IgD-negative memory B cell (primary cell): ENCODE results near the gene SPECC1L. TPM values are rescaled to one million over a fixed set of nuclear protein-coding genes. Genes with fewer than 3 reads are reported as not detected.
A peak's percentile ranks its signal among the peaks of the same experiment; 100 is the strongest.
"Not testable (repeated sequence)": the region's sequence is repeated elsewhere in the genome, so short reads cannot be mapped to it uniquely, and the experiment has no call there.

Source experiments
- H3K27ac Mint-ChIP-seq, 3 donors: one replicate each; pipeline ENCODE4 v1.8.0; 2020 to 2022; ENCODE audit warnings: mild to moderate bottlenecking in 3 of 3, mixed read lengths in 3 of 3, moderate library complexity in 1 of 3
- H3K27me3 Mint-ChIP-seq: one replicate; pipeline ENCODE4 v1.8.0; 2021; ENCODE audit warnings: mixed read lengths
- H3K36me3 Mint-ChIP-seq: one replicate; pipeline ENCODE4 v1.8.0; 2020; ENCODE audit warnings: mild to moderate bottlenecking, mixed read lengths
- H3K4me1 Mint-ChIP-seq, 3 donors: one replicate each; pipeline ENCODE4 v1.8.0; 2020 to 2022; ENCODE audit warnings: mixed read lengths in 3 of 3, mild to moderate bottlenecking in 1 of 3
- H3K4me3 Mint-ChIP-seq, 4 donors: one replicate each; pipeline ENCODE4 v1.8.0; 2020 to 2022; ENCODE audit warnings: mild to moderate bottlenecking in 4 of 4, mixed read lengths in 4 of 4, moderate library complexity in 3 of 4
- H3K9me3 Mint-ChIP-seq, 3 donors: one replicate each; pipeline ENCODE4 v1.8.0; 2020 to 2021; ENCODE audit warnings: mixed read lengths in 3 of 3, mild to moderate bottlenecking in 1 of 3
- polyA plus RNA-seq: library from polyadenylated mRNA; unstranded; fragments of 300-500 nt; fragmentation: Illumina TruSeq; gene quantifications from one replicate; pipeline ENCODE4 v1.2.3, GENCODE V29; 2021

Gene SPECC1L
- polyA plus RNA-seq, 1 donor from 2014 or later, result 19.3 TPM

DNA sequence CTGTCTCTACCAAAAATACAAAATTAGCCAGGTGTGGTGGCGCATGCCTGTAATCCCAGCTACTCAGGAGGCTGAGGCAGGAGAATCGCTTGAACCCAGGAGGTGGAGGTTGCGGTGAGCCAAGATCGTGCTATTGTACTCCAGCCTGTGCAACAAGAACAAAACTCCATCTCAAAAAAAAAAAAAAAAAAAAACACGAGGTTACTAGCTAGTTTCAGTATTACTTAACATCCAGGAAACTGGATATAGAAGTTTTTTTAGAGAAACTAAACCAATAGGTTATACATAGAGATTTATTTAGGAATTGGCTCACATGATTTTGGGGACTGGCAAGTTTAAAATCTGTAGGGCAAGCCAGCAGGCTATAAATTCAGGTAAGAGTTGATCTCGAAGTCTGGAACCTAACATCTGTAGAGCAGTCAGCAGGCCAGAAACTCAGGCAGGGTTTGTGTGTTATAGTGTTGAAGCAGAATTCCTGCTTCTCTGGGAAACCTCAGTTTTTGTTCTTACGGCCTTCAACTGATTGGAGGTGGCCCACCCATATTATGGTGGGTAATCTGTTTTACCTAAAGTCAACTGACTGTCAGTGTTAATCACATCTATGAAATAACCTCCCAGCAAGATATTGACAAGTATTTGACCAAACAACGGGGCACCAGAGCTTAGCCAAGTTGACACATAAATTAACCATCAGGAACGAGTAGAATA is 29.5 kb upstream of the SPECC1L start:
- H3K36me3 Mint-ChIP-seq, H3K27me3 Mint-ChIP-seq, H3K27ac Mint-ChIP-seq, H3K4me3 Mint-ChIP-seq, H3K9me3 Mint-ChIP-seq: not testable (repeated sequence)
- peaks cover 4 to 16% (median 14%) of the 10 kb centered on the region in 3 donors for H3K4me1 Mint-ChIP-seq

DNA sequence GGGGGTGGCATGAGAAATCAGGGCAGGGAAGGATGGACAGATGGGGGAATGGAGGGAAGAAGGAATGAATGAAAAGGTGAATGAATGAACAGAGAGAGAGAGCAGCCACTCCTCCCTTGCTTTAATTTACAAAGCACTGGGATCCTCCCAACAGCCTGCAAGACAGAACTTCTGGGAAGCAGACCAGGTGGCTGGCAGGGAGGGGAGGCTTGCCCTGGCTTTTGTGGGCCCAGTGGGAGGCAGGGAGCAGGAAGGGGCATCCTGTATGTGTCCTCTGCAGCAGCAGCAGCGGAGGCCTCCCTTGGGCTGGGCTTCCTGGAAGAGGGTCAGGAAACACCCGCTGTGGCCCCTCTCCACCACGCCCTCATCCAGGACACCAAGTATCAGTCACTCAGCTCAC is 27.2 kb upstream of the SPECC1L start:
- H3K36me3 Mint-ChIP-seq, H3K9me3 Mint-ChIP-seq, H3K27me3 Mint-ChIP-seq: not testable (repeated sequence)

DNA sequence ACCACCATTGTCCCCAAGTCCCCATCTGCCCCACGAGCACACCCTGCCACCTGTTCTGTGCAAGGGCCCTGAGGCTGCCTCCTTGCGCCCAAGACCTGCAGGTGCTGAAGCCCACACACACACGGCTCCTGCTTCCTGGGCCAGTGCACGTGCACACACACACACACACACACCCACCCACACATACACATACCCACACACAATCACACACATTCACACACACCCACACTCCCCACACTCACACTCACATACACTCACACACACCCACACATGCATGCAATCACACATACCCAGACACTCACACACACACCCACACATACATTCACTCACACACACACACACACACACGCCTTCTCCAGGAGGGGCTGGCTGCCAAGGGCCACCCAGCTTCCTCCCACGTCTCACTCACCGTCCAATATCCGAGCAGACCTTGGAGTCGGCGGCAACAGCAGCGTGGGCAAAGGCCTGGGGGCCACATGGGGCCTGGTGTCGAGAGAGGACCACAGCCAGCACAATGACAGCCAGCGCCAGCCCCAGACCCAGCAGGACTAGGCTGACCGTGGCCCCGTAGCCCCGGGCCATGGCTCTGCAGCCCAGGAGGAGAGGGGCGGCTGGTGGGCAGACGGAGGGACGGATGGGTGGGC is 26.4 kb upstream of the SPECC1L start:
- Mint-ChIP-seq H3K27ac (peak overlapping the region in 1 of 3 donors; percentile 67), H3K9me3 (no peaks in the 10 kb centered on the region), H3K4me1 (peaks cover 4 to 16% (median 14%) of the 10 kb centered on the region in 3 donors), H3K4me3 (peak overlapping the region in 2 of 4 donors; percentile 3 to 73), H3K27me3 (no peaks in the 10 kb centered on the region), H3K36me3 (no peaks in the 10 kb centered on the region)

More for the DNA sequence above, 27.2 kb upstream of the SPECC1L start:
- peak overlapping the region in 2 of 4 donors; percentile 73 to 88 for H3K4me3 Mint-ChIP-seq
- H3K27ac Mint-ChIP-seq, result peak overlapping the region in 1 of 3 donors; percentile 96
- H3K4me1 Mint-ChIP-seq, result peaks cover 4 to 16% (median 14%) of the 10 kb centered on the region in 3 donors

DNA sequence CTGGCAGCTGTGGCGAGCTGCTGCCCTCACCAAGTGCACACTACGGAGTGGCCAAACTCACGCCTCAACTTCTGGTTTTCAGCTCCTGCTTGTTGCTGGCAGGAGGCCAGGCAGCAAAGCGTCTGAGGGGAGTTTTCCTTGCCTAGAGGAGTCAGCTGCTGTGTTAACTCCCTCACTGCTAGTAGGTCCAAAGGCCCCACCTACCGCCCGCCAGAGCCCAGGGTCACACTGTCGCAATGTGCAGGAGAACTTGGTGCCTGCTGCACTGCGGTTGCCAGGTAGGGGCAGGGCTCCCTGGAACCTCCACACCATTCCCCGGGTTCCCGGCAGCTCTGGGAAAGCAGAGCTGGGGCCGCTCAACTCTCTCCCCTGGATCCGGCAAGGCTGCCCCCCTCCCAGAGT is 25.6 kb upstream of the SPECC1L start, which contains the start of gene GGT5:
Gene GGT5 (minus strand): TSS at position 53 of the 402 bp plus-strand sequence. CDS start 357 bp downstream, outside the sequence.
- H3K9me3 Mint-ChIP-seq, H3K27me3 Mint-ChIP-seq, H3K36me3 Mint-ChIP-seq: not testable (repeated sequence)
- H3K27ac Mint-ChIP-seq, result peak within 1 kb of the TSS in 2 of 3 donors; percentile 67 to 77
- H3K4me1 Mint-ChIP-seq, result peaks cover 4 to 16% (median 14%) of the 10 kb centered on the region in 3 donors
- peak within 1 kb of the TSS in 2 of 4 donors; percentile 3 to 73 for H3K4me3 Mint-ChIP-seq

DNA sequence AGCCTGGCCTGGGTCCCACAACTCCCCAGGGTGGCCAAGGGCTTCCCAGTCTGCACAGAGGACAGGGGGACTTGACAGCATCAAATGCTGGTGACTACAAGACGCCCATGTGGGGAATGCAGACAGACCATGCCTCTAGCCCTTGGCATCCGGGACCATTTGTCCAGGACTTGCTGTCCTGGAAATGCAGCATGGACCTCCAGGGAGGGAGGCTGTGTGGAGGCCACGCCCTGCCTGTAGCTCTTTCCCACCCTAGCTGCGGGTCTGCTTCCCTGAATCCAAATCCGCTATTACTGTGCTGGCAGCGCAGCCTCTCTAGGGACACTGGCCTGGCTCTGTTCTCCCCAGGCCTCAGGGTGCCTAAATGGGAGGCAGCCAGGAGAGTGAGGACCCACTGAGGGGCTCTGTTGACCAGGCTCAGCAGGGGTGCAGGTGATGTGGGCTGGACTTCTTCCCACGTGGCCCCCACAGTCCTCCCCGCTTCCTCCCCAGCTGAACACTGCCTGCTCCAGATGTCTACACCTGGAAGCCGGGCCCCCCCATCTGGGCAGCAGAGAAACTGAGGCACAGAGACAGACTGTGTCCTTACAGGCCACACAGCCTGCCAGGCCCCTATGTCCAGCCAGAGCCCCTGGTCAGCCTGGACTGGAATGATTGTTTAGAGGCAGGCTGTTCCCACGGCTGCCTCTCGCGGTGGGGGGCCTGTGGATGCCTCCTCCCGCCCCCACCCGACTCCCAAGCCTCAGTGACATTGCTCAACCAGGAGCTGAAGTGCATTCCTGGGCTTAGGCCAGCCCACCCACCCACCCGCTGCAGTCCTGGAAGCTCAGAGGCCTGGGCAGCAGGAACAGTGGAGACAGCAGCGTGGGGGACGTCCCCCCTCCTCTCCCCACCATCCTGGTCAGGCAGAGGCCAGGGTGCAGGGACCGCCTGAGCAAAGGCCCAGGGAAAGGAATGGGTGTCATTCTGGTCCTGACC is 24.8 kb upstream of the SPECC1L start:
- not testable (repeated sequence) for H3K36me3 Mint-ChIP-seq, H3K4me3 Mint-ChIP-seq, H3K27me3 Mint-ChIP-seq, H3K9me3 Mint-ChIP-seq
- Mint-ChIP-seq H3K27ac (peak overlapping the region in 1 of 3 donors; percentile 77), H3K4me1 (peaks cover 4 to 16% (median 14%) of the 10 kb centered on the region in 3 donors)

DNA sequence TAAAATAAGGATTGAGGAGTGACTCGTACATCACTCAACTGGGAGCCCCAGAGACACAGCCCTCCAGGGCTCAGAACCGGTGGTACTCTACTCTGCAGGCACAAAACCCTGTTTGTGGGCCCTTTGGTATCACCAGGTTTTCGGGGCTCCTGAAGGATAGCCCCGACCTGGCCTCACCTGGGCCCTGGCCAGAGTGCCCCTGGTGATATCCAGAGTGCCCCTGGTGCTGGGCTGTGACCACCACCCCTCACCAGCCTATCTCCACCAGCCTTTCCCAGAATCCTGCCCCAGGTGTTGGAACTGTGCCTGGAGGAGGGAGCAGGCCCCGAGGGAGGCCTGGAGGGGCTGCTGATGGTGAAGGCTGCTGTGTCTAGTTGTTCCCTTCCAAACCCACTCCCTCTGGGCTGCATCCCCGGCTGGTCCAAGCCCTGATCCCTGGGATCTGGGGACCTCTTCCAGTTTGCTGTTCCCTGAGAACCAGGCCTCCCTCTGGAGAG is 23.6 kb upstream of the SPECC1L start:
- Mint-ChIP-seq H3K9me3 (no peaks in the 10 kb centered on the region), H3K27ac (no peak overlapping the region), H3K27me3 (no peaks in the 10 kb centered on the region), H3K4me1 (peaks cover 0 to 14% (median 14%) of the 10 kb centered on the region in 3 donors), H3K4me3 (no peak overlapping the region), H3K36me3 (no peaks in the 10 kb centered on the region)

DNA sequence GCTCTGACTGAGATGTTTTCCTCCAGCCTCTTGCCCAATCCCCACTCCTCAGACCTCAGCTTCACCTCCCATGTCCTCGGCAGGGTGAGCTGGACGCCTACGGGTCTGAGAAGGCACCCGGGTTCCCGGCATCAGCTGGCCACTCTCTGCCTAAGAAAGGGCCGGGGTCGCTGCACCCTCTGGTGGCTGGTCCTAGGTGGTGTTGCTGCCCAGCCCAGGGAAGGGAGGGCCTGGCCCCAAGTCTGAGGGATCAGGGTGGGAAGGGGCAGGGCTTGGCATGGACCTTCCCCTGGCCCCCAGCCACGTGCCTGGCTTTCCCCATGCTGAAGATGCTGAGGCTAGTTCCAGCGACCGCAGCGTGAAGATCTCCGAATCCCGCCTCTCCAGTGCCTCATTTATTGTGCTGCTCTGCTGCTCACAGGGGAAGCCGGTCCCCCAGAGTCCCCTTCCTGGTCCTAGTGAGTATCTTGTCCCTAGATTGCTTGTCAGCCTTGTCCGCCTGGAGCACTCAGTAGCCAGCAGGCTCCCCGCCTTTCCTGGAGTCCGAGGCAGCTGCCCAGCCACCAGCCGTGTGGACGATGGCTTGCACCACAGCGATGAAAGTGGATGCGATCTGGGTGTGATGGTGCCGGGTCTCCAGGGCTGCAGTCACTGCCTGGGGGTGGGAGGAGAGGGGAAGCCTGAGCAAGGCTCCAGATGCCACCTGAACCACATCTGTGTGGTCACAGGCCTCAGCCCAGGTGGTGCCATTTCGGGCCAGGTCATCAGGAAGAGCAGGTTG is 22.9 kb upstream of the SPECC1L start:
- Mint-ChIP-seq H3K4me1 (peaks cover 0 to 11% (median 9%) of the 10 kb centered on the region in 3 donors), H3K36me3 (no peaks in the 10 kb centered on the region), H3K9me3 (no peaks in the 10 kb centered on the region), H3K4me3 (no peak overlapping the region), H3K27ac (peak overlapping the region in 1 of 3 donors; percentile 62), H3K27me3 (no peaks in the 10 kb centered on the region)

DNA sequence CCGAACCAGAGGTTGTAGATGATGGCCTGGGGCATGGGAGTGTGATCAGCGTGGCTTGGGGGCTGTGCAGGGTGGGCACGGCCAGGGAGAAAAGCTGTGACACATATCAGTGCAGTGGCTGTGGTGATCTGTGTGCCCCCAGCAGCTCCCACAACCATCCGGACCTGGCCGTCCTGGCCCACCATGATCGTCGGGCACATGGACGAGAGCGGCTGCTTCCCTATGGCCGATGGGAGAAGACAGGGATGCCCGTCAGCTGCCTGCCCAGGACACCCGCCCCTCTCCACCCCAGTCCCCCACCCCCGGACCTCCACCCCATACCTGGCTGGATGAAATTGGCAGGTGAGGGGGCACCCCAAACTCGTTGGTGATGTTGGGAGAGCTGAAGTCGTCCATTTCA is 22.0 kb upstream of the SPECC1L start:
- H3K4me1 Mint-ChIP-seq, H3K9me3 Mint-ChIP-seq, H3K27me3 Mint-ChIP-seq, H3K36me3 Mint-ChIP-seq, H3K27ac Mint-ChIP-seq, H3K4me3 Mint-ChIP-seq: not testable (repeated sequence)

DNA sequence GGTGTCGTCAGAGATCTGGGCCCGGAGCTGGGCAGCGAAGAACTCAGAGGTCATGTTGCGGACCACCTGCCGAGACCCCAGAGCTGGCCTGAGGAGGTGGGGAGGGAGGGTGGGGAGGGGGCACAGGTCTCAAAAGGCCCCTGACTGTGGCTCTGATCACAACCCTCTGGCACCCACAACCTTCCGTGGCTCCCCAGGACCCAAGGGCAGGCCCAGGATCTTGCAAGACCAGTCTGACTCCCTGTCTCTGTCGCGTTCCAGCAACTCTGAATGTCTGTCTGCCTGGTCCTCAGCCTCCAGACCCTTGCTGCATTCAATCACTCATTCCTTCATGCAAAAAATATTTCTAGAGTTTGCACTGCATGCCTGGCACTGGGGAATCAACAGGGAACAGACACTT is 21.2 kb upstream of the SPECC1L start:
- not testable (repeated sequence) for H3K27ac Mint-ChIP-seq, H3K4me1 Mint-ChIP-seq, H3K27me3 Mint-ChIP-seq, H3K4me3 Mint-ChIP-seq, H3K36me3 Mint-ChIP-seq, H3K9me3 Mint-ChIP-seq

DNA sequence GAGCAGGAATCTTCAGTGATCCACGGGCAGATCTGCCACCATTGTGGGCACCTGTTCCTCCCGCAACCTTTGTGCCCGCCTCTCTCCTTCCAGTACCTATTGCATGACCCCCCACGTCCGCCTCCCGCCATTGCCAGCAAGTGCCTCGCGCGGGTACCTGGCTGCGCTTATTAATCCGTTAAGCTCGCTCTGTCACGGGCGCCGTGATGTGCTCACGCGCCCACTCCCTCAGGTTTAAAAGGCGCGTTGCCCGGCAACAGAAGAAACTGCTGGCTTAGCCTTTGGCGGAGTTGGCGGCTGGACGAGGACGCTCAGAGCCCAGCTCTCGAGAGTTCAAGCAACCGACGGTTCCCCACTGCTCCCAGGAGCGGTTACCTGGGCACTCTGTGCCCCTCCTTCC is 19.3 kb upstream of the SPECC1L start:
- not testable (repeated sequence) for H3K27ac Mint-ChIP-seq, H3K9me3 Mint-ChIP-seq, H3K4me3 Mint-ChIP-seq, H3K36me3 Mint-ChIP-seq, H3K4me1 Mint-ChIP-seq, H3K27me3 Mint-ChIP-seq

DNA sequence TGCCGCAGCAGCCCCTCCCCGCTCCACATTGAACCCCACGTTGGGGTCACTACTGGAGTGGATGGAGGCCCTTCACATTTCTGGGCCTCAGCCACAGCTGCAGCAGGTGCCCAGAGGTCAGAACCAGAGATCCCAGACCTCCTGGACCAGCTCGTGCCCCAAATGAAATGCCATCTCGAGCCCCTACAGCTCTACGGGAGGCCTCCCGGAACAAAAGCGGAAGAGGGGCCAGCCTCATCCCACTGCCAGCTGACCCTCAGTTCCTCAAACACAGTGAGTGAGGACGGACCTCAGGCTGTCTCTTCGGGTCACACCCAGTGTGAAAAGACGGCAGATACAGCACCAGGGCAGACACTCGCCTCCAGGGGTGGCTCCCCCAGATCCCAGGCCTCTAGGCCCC is 17.5 kb upstream of the SPECC1L start:
- H3K27ac Mint-ChIP-seq, H3K4me1 Mint-ChIP-seq, H3K4me3 Mint-ChIP-seq, H3K9me3 Mint-ChIP-seq, H3K36me3 Mint-ChIP-seq, H3K27me3 Mint-ChIP-seq: not testable (repeated sequence)

DNA sequence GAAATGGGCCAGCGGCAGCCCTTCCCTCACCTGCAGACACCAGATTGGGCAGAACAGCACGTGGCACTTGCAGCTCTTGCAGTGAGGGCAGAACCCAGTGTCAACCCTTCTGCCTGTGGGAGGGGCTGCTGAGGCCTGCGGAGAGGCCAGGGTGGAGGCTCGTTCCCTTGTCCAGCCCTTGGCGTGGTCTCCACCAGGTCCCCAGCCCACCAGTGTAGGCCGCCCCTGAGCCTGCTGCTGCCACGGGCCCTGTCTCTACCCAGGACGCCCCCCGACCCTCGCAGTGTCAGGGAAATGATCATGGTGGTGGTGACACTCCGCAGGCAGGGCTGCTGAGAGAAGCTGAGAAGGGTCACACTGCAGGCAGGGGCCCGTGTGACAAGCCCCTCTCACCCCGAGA is 14.5 kb upstream of the SPECC1L start:
- H3K9me3 Mint-ChIP-seq, H3K36me3 Mint-ChIP-seq, H3K27ac Mint-ChIP-seq, H3K4me1 Mint-ChIP-seq, H3K4me3 Mint-ChIP-seq, H3K27me3 Mint-ChIP-seq: not testable (repeated sequence)

DNA sequence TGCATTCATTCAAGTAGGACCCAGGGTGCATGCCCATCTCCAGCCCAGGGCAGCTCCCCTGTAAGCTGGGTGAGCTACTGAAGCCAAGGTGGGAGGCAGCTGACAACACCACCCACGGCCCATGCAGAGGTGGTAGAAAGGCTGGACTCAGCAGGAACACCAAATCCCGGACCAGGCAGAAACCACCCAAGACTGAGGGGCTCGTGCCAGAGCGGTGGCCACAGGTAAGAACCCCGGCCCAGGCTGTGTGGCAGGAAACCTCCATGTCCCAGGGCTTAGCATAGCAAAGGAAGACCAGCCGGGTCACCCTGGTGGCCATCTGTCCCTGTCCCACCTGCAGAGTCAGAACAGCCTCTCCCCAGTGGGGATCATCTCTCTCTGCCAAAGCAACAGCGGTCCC is 13.9 kb upstream of the SPECC1L start:
- not testable (repeated sequence) for H3K27ac Mint-ChIP-seq, H3K36me3 Mint-ChIP-seq

DNA sequence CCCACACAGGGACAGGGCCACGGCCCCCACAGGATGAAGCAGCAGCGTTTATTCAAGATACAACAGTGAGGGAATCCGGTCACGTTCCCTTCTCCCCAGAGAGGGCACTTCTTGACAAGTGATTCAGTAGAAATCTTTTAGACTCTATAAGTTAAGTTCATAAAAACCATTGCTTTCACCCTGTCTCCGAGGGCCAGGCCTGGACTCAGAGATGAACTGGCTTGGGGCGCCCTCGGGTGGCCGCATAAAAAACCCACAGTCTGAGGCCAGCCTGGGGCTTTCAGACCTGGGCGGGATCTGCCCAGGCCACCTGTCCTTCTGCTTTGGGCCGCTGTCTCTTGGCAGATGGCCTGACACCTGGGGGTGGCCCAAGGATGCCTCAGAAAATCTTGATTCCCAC is 11.2 kb upstream of the SPECC1L start:
- H3K4me3 Mint-ChIP-seq, H3K27ac Mint-ChIP-seq, H3K4me1 Mint-ChIP-seq, H3K9me3 Mint-ChIP-seq, H3K27me3 Mint-ChIP-seq, H3K36me3 Mint-ChIP-seq: not testable (repeated sequence)

More for the DNA sequence above, 13.9 kb upstream of the SPECC1L start:
- H3K27me3 Mint-ChIP-seq, H3K4me3 Mint-ChIP-seq, H3K9me3 Mint-ChIP-seq, H3K4me1 Mint-ChIP-seq: not testable (repeated sequence)
